ENCODE results near the gene TGFA. TPM values are rescaled to one million over a fixed set of nuclear protein-coding genes. Genes with fewer than 3 reads are reported as not detected.

Gene TGFA
- total RNA-seq, 1 donor from 2014 or later: 1.4 TPM

- Histone ChIP-seq H3K4me2 (ENCODE audit: low read length) (no peak overlapping the region), H3K36me3 (ENCODE audit: insufficient read depth, low read length) (no peaks in the 10 kb centered on the region), H3K9ac (ENCODE audit: low read length) (no peak overlapping the region), H3K27me3 (ENCODE audit: insufficient read depth, low read length) (peaks cover 4% of the 10 kb centered on the region), H2AFZ (ENCODE audit: low read depth, low read length) (no peak overlapping the region), H3K27ac (ENCODE audit: low read depth, low read length) (no peak overlapping the region), H3K9me3 (ENCODE audit: insufficient read depth, low read depth, low read length) (no peaks in the 10 kb centered on the region), H3K4me1 (ENCODE audit: insufficient read depth, low read length) (peaks cover 13% of the 10 kb centered on the region), H3K79me2 (ENCODE audit: insufficient read depth, low read length) (no peaks in the 10 kb centered on the region), H3K4me3 (ENCODE audit: insufficient read depth, low read depth, low read length) (no peak overlapping the region), H4K20me1 (ENCODE audit: insufficient read depth, low read length) (no peaks in the 10 kb centered on the region)
- FAIRE-seq: no peak
- Mint-ChIP-seq H3K4me3 (ENCODE audit: unreplicated experiment) (no peak overlapping the region), H3K36me3 (ENCODE audit: low read depth, unreplicated experiment) (no peaks in the 10 kb centered on the region), H3K27me3 (ENCODE audit: low read depth, unreplicated experiment) (peaks cover 7% of the 10 kb centered on the region), H3K4me1 (ENCODE audit: low read depth, unreplicated experiment) (peaks cover 11% of the 10 kb centered on the region), H3K27ac (ENCODE audit: unreplicated experiment) (no peak overlapping the region), H3K9me3 (ENCODE audit: unreplicated experiment) (no peaks in the 10 kb centered on the region)
- no peak for DNase-seq (ENCODE audit: low read depth)
- TF ChIP-seq EZH2 (IDR thresholded peaks at IDR 0.05; ENCODE audit: insufficient read depth, low read length) (no peak), CTCF (IDR thresholded peaks at IDR 0.05; ENCODE audit: insufficient read depth, low read depth, low read length) (no peak)
Measured at GRCh38 chr2:70528276-70528675, 25.4 kb downstream of the TGFA start.

GRCh38 chr2:70527447-70528080 lies 26.1 kb downstream of the TGFA start:
- no peaks in the 10 kb centered on the region for H3K9me3 ChIP-seq (ENCODE audit: insufficient read depth, low read depth, low read length)
- FAIRE-seq (no peak), DNase-seq (ENCODE audit: low read depth) (no peak)
- no peaks in the 10 kb centered on the region for H3K36me3 Mint-ChIP-seq (ENCODE audit: low read depth, unreplicated experiment)
- H3K4me3 Mint-ChIP-seq (ENCODE audit: unreplicated experiment): no peak overlapping the region
- no peaks in the 10 kb centered on the region for H4K20me1 ChIP-seq (ENCODE audit: insufficient read depth, low read length)
- peaks cover 13% of the 10 kb centered on the region for H3K4me1 ChIP-seq (ENCODE audit: insufficient read depth, low read length)
- no peak overlapping the region for H3K4me2 ChIP-seq (ENCODE audit: low read length)
- H3K36me3 ChIP-seq (ENCODE audit: insufficient read depth, low read length): no peaks in the 10 kb centered on the region
- H3K27me3 Mint-ChIP-seq (ENCODE audit: low read depth, unreplicated experiment): peaks cover 7% of the 10 kb centered on the region
- H3K4me1 Mint-ChIP-seq (ENCODE audit: low read depth, unreplicated experiment): peaks cover 11% of the 10 kb centered on the region
- H3K27ac Mint-ChIP-seq (ENCODE audit: unreplicated experiment): no peak overlapping the region
- no peaks in the 10 kb centered on the region for H3K79me2 ChIP-seq (ENCODE audit: insufficient read depth, low read length)
- no peak overlapping the region for H3K27ac ChIP-seq (ENCODE audit: low read depth, low read length)
- peaks cover 6% of the 10 kb centered on the region for H3K27me3 ChIP-seq (ENCODE audit: insufficient read depth, low read length)
- H2AFZ ChIP-seq (ENCODE audit: low read depth, low read length): no peak overlapping the region
- H3K9me3 Mint-ChIP-seq (ENCODE audit: unreplicated experiment): no peaks in the 10 kb centered on the region
- no peak overlapping the region for H3K4me3 ChIP-seq (ENCODE audit: insufficient read depth, low read depth, low read length)
- no peak for TF ChIP-seq EZH2 (IDR thresholded peaks at IDR 0.05; ENCODE audit: insufficient read depth, low read length)
- no peak for TF ChIP-seq CTCF (IDR thresholded peaks at IDR 0.05; ENCODE audit: insufficient read depth, low read depth, low read length)
- H3K9ac ChIP-seq (ENCODE audit: low read length): no peak overlapping the region

GRCh38 chr2:70526126-70526525 lies 27.5 kb downstream of the TGFA start:
- no peak for FAIRE-seq

More at GRCh38 chr2:70526126-70526525, 27.5 kb downstream of the TGFA start:
- Histone ChIP-seq H3K36me3 (ENCODE audit: insufficient read depth, low read length) (no peaks in the 10 kb centered on the region), H3K9ac (ENCODE audit: low read length) (no peak overlapping the region), H3K27ac (ENCODE audit: low read depth, low read length) (no peak overlapping the region), H3K9me3 (ENCODE audit: insufficient read depth, low read depth, low read length) (no peaks in the 10 kb centered on the region), H4K20me1 (ENCODE audit: insufficient read depth, low read length) (no peaks in the 10 kb centered on the region), H3K4me3 (ENCODE audit: insufficient read depth, low read depth, low read length) (no peak overlapping the region), H3K79me2 (ENCODE audit: insufficient read depth, low read length) (no peaks in the 10 kb centered on the region), H2AFZ (ENCODE audit: low read depth, low read length) (no peak overlapping the region), H3K4me2 (ENCODE audit: low read length) (no peak overlapping the region), H3K27me3 (ENCODE audit: insufficient read depth, low read length) (peaks cover 6% of the 10 kb centered on the region), H3K4me1 (ENCODE audit: insufficient read depth, low read length) (peaks cover 13% of the 10 kb centered on the region)
- H3K4me3 Mint-ChIP-seq (ENCODE audit: unreplicated experiment): no peak overlapping the region
- DNase-seq (ENCODE audit: low read depth): no peak
- peaks cover 10% of the 10 kb centered on the region for H3K4me1 Mint-ChIP-seq (ENCODE audit: low read depth, unreplicated experiment)
- H3K36me3 Mint-ChIP-seq (ENCODE audit: low read depth, unreplicated experiment): no peaks in the 10 kb centered on the region
- H3K27me3 Mint-ChIP-seq (ENCODE audit: low read depth, unreplicated experiment): peaks cover 9% of the 10 kb centered on the region
- no peaks in the 10 kb centered on the region for H3K9me3 Mint-ChIP-seq (ENCODE audit: unreplicated experiment)
- TF ChIP-seq EZH2 (IDR thresholded peaks at IDR 0.05; ENCODE audit: insufficient read depth, low read length) (no peak), CTCF (IDR thresholded peaks at IDR 0.05; ENCODE audit: insufficient read depth, low read depth, low read length) (no peak)
- H3K27ac Mint-ChIP-seq (ENCODE audit: unreplicated experiment): no peak overlapping the region

Measured in astrocyte (in vitro differentiated cells and primary cell).